HUDEP-2 (cell line): ENCODE data around the gene GLG1.

ENCODE experiments used
- DNase-seq, 76 experiments: peaks; one replicate each; lab custom pipeline; 2025; ENCODE audit not compliant: unreplicated experiment in 76 of 76; lab: John Stamatoyannopoulos, UW

GLG1 gene

GRCh38 chr16:74487634-74488495, 119.0 kb downstream of the GLG1 start:
- no peak for DNase-seq

GRCh38 chr16:74485916-74486315, 121.0 kb downstream of the GLG1 start:
- no peak for DNase-seq

- DNase-seq = peak in 61 of 76 experiments; percentile 2 to 75 (median 45)
Measured at GRCh38 chr16:74480150-74481029, 126.5 kb downstream of the GLG1 start.

- DNase-seq = no peak
Measured at GRCh38 chr16:74477226-74477625, 129.7 kb downstream of the GLG1 start.

GRCh38 chr16:74474416-74474815, 132.5 kb downstream of the GLG1 start:
- DNase-seq = peak in 17 of 76 experiments; percentile 3 to 35 (median 17)

GRCh38 chr16:74472540-74472939, 134.4 kb downstream of the GLG1 start:
- DNase-seq = no peak

GRCh38 chr16:74472010-74472409, 134.9 kb downstream of the GLG1 start:
- no peak for DNase-seq

- DNase-seq = no peak
Measured at GRCh38 chr16:74469946-74470478, 136.9 kb downstream of the GLG1 start.

- no peak for DNase-seq
Measured at GRCh38 chr16:74468807-74469525, 137.9 kb downstream of the GLG1 start.

GRCh38 chr16:74466872-74467271, 140.0 kb downstream of the GLG1 start:
- no peak for DNase-seq

- no peak for DNase-seq
Measured at GRCh38 chr16:74465851-74466685, 140.8 kb downstream of the GLG1 start.

- DNase-seq = no peak
Measured at GRCh38 chr16:74465281-74465680, 141.6 kb downstream of the GLG1 start.

- no peak for DNase-seq
Measured at GRCh38 chr16:74463888-74464287, 143.0 kb downstream of the GLG1 start.

GRCh38 chr16:74462361-74462760, 144.6 kb downstream of the GLG1 start:
- no peak for DNase-seq

- DNase-seq = no peak
Measured at GRCh38 chr16:74461826-74462225, 145.1 kb downstream of the GLG1 start.

- DNase-seq = no peak
Measured at GRCh38 chr16:74460542-74460941, 146.4 kb downstream of the GLG1 start.

- no peak for DNase-seq
Measured at GRCh38 chr16:74456290-74456625, 150.7 kb downstream of the GLG1 start.

- no peak for DNase-seq
Measured at GRCh38 chr16:74455619-74456289, 151.2 kb downstream of the GLG1 start.

- DNase-seq = no peak
Measured at GRCh38 chr16:74455213-74455612, 151.7 kb downstream of the GLG1 start.
